Activated CD4-positive, alpha-beta T cell treated with anti-CD3 and anti-CD28 coated beads, Interleukin-2, amount 10 ng/mL, durations not matched to agents 24 days and 14 days (primary cell): ENCODE data around the gene RALGAPA2. TPM values are rescaled to one million over a fixed set of nuclear protein-coding genes. Genes with fewer than 3 reads are reported as not detected.

Source experiments
- DNase-seq: peaks from one replicate; pipeline ENCODE4 v3.0.0; 2022
- H3K27ac Mint-ChIP-seq: one replicate; pipeline ENCODE4 v1.8.0; 2022; ENCODE audit warnings: mild to moderate bottlenecking, mixed read lengths
- H3K27me3 Mint-ChIP-seq: one replicate; pipeline ENCODE4 v1.8.0; 2022; ENCODE audit warnings: mixed read lengths
- H3K36me3 Mint-ChIP-seq: one replicate; pipeline ENCODE4 v1.8.0; 2022; ENCODE audit warnings: low read depth, mild to moderate bottlenecking, mixed read lengths
- H3K4me1 Mint-ChIP-seq: one replicate; pipeline ENCODE4 v1.8.0; 2021; ENCODE audit warnings: mixed read lengths
- H3K4me3 Mint-ChIP-seq: one replicate; pipeline ENCODE4 v1.8.0; 2022; ENCODE audit warnings: mild to moderate bottlenecking, moderate library complexity, mixed read lengths
- H3K9me3 Mint-ChIP-seq: one replicate; pipeline ENCODE4 v1.8.0; 2021; ENCODE audit warnings: mixed read lengths
- intact Hi-C: fragments of 100-400 bp; cut with micrococcal nuclease; formaldehyde crosslinking; loops from one replicate; pipeline ENCODE4 v1.15.1; 2023
- total RNA-seq: library from RNA; stranded (reverse); gene quantifications from 2 replicates; pipeline ENCODE4 v1.2.3, GENCODE V29; 2022

The RALGAPA2 gene
- total RNA-seq, 1 donor from 2014 or later: 18.7 TPM

- intact Hi-C loops: no loop called here
- Mint-ChIP-seq H3K9me3 (no peaks in the 10 kb centered on the region), H3K27me3 (no peaks in the 10 kb centered on the region), H3K4me3 (no peak overlapping the region), H3K27ac (no peak overlapping the region), H3K36me3 (no peaks in the 10 kb centered on the region), H3K4me1 (peaks cover 7% of the 10 kb centered on the region)
- DNase-seq: no peak
These were observed 25.1 kb downstream of the RALGAPA2 start for GRCh38 chr20:20687319-20687718.

GRCh38 chr20:20685635-20686034 lies 26.8 kb downstream of the RALGAPA2 start:
- no peaks in the 10 kb centered on the region for H3K9me3 Mint-ChIP-seq
- intact Hi-C loops: no loop called here
- DNase-seq: no peak
- no peaks in the 10 kb centered on the region for H3K36me3 Mint-ChIP-seq
- H3K4me1 Mint-ChIP-seq: peaks cover 11% of the 10 kb centered on the region
- no peak overlapping the region for H3K4me3 Mint-ChIP-seq
- no peaks in the 10 kb centered on the region for H3K27me3 Mint-ChIP-seq
- no peak overlapping the region for H3K27ac Mint-ChIP-seq

- intact Hi-C loops: no loop called here
- H3K27ac Mint-ChIP-seq: no peak overlapping the region
- no peaks in the 10 kb centered on the region for H3K9me3 Mint-ChIP-seq
- DNase-seq: no peak
- H3K4me1 Mint-ChIP-seq: peaks cover 11% of the 10 kb centered on the region
- H3K27me3 Mint-ChIP-seq: no peaks in the 10 kb centered on the region
- no peak overlapping the region for H3K4me3 Mint-ChIP-seq
- H3K36me3 Mint-ChIP-seq: no peaks in the 10 kb centered on the region
These were observed 28.7 kb downstream of the RALGAPA2 start for GRCh38 chr20:20683481-20684321.

GRCh38 chr20:20683020-20683419 lies 29.4 kb downstream of the RALGAPA2 start:
- intact Hi-C loops: no loop called here
- H3K27ac Mint-ChIP-seq: no peak overlapping the region
- H3K9me3 Mint-ChIP-seq: no peaks in the 10 kb centered on the region
- H3K27me3 Mint-ChIP-seq: no peaks in the 10 kb centered on the region
- peaks cover 6% of the 10 kb centered on the region for H3K36me3 Mint-ChIP-seq
- peaks cover 11% of the 10 kb centered on the region for H3K4me1 Mint-ChIP-seq
- no peak overlapping the region for H3K4me3 Mint-ChIP-seq
- no peak for DNase-seq

GRCh38 chr20:20680991-20681508 lies 31.4 kb downstream of the RALGAPA2 start:
- Mint-ChIP-seq H3K27ac (no peak overlapping the region), H3K9me3 (no peaks in the 10 kb centered on the region), H3K4me1 (peaks cover 11% of the 10 kb centered on the region), H3K36me3 (peaks cover 9% of the 10 kb centered on the region), H3K27me3 (no peaks in the 10 kb centered on the region), H3K4me3 (no peak overlapping the region)
- no peak for DNase-seq
- intact Hi-C loops: no loop called here

- H3K9me3 Mint-ChIP-seq: no peaks in the 10 kb centered on the region
- H3K4me3 Mint-ChIP-seq: no peak overlapping the region
- H3K27ac Mint-ChIP-seq: no peak overlapping the region
- DNase-seq: no peak
- intact Hi-C loops: no loop called here
- no peaks in the 10 kb centered on the region for H3K27me3 Mint-ChIP-seq
- H3K36me3 Mint-ChIP-seq: peaks cover 9% of the 10 kb centered on the region
- H3K4me1 Mint-ChIP-seq: peaks cover 10% of the 10 kb centered on the region
These were observed 33.1 kb downstream of the RALGAPA2 start for GRCh38 chr20:20679316-20679715.

GRCh38 chr20:20677186-20677585 lies 35.3 kb downstream of the RALGAPA2 start:
- Mint-ChIP-seq H3K27me3 (no peaks in the 10 kb centered on the region), H3K9me3 (no peaks in the 10 kb centered on the region), H3K27ac (no peak overlapping the region), H3K4me1 (peaks cover 7% of the 10 kb centered on the region), H3K4me3 (no peak overlapping the region), H3K36me3 (peaks cover 12% of the 10 kb centered on the region)
- no peak for DNase-seq
- intact Hi-C loops: no loop called here

GRCh38 chr20:20668639-20669038 lies 43.8 kb downstream of the RALGAPA2 start:
- intact Hi-C loops: no loop called here
- peaks cover 4% of the 10 kb centered on the region for H3K36me3 Mint-ChIP-seq
- no peaks in the 10 kb centered on the region for H3K27me3 Mint-ChIP-seq
- H3K27ac Mint-ChIP-seq: no peak overlapping the region
- peaks cover 10% of the 10 kb centered on the region for H3K4me1 Mint-ChIP-seq
- DNase-seq: peak; percentile 47
- no peak overlapping the region for H3K4me3 Mint-ChIP-seq
- no peaks in the 10 kb centered on the region for H3K9me3 Mint-ChIP-seq

GRCh38 chr20:20666359-20666758 lies 46.1 kb downstream of the RALGAPA2 start:
- H3K4me3 Mint-ChIP-seq: no peak overlapping the region
- H3K36me3 Mint-ChIP-seq: peaks cover 2% of the 10 kb centered on the region
- intact Hi-C loops: no loop called here
- H3K4me1 Mint-ChIP-seq: peaks cover 10% of the 10 kb centered on the region
- no peak overlapping the region for H3K27ac Mint-ChIP-seq
- no peaks in the 10 kb centered on the region for H3K9me3 Mint-ChIP-seq
- H3K27me3 Mint-ChIP-seq: no peaks in the 10 kb centered on the region
- DNase-seq: peak; percentile 41

- H3K4me3 Mint-ChIP-seq: no peak overlapping the region
- no peak overlapping the region for H3K27ac Mint-ChIP-seq
- intact Hi-C loops: loop anchor here (1.0 kb wide), 1 partner anchor 159 kb away; no protein-coding TSS in a partner anchor
- DNase-seq: peak; percentile 43
- H3K27me3 Mint-ChIP-seq: no peaks in the 10 kb centered on the region
- H3K4me1 Mint-ChIP-seq: peaks cover 10% of the 10 kb centered on the region
- H3K36me3 Mint-ChIP-seq: peaks cover 2% of the 10 kb centered on the region
- no peaks in the 10 kb centered on the region for H3K9me3 Mint-ChIP-seq
These were observed 46.7 kb downstream of the RALGAPA2 start for GRCh38 chr20:20665606-20666332.

GRCh38 chr20:20664795-20665589 lies 47.5 kb downstream of the RALGAPA2 start:
- Mint-ChIP-seq H3K27me3 (no peaks in the 10 kb centered on the region), H3K27ac (no peak overlapping the region), H3K4me1 (peaks cover 10% of the 10 kb centered on the region), H3K9me3 (no peaks in the 10 kb centered on the region), H3K4me3 (no peak overlapping the region), H3K36me3 (no peaks in the 10 kb centered on the region)
- intact Hi-C loops: loop anchor here (1.0 kb wide), 1 partner anchor 159 kb away; no protein-coding TSS in a partner anchor
- peak; percentile 69 for DNase-seq

- Mint-ChIP-seq H3K27me3 (no peaks in the 10 kb centered on the region), H3K9me3 (no peaks in the 10 kb centered on the region), H3K36me3 (no peaks in the 10 kb centered on the region), H3K27ac (no peak overlapping the region), H3K4me3 (no peak overlapping the region), H3K4me1 (peaks cover 8% of the 10 kb centered on the region)
- intact Hi-C loops: no loop called here
- no peak for DNase-seq
These were observed 48.6 kb downstream of the RALGAPA2 start for GRCh38 chr20:20663841-20664240.

GRCh38 chr20:20658871-20659431 lies 53.5 kb downstream of the RALGAPA2 start:
- no peak overlapping the region for H3K27ac Mint-ChIP-seq
- no peaks in the 10 kb centered on the region for H3K4me1 Mint-ChIP-seq
- H3K27me3 Mint-ChIP-seq: no peaks in the 10 kb centered on the region
- no peaks in the 10 kb centered on the region for H3K9me3 Mint-ChIP-seq
- H3K4me3 Mint-ChIP-seq: no peak overlapping the region
- intact Hi-C loops: no loop called here
- no peak for DNase-seq
- no peaks in the 10 kb centered on the region for H3K36me3 Mint-ChIP-seq
